HUES6 (cell line): Measurements from ENCODE around the gene PAGE1.
"Not testable (repeated sequence)": the region's sequence is repeated elsewhere in the genome, so short reads cannot be mapped to it uniquely, and the experiment has no call there.

Source experiments
- H3K27ac ChIP-seq: 2 replicates; pipeline ENCODE4 v1.7.0; 2013; ENCODE audit warnings: low read depth, mild to moderate bottlenecking, low read length, inconsistent platforms
- H3K27me3 ChIP-seq: 2 replicates; pipeline ENCODE4 v1.6.1; 2013; ENCODE audit warnings: low read length; ENCODE audit not compliant: control insufficient read depth, insufficient read depth
- H3K36me3 ChIP-seq: 2 replicates; pipeline ENCODE4 v1.6.1; 2013; ENCODE audit warnings: low read length; ENCODE audit not compliant: control insufficient read depth, insufficient read depth
- H3K4me1 ChIP-seq: 2 replicates; pipeline ENCODE4 v1.6.1; 2013; ENCODE audit warnings: low read length; ENCODE audit not compliant: control insufficient read depth, insufficient read depth
- H3K4me3 ChIP-seq: 2 replicates; pipeline ENCODE4 v1.5.1; 2013; ENCODE audit warnings: low read depth, low read length
- H3K9ac ChIP-seq: one replicate; pipeline ENCODE4 v1.6.1; 2013; ENCODE audit warnings: mild to moderate bottlenecking, low read length
- H3K9me3 ChIP-seq: 2 replicates; pipeline ENCODE4 v1.6.1; 2013; ENCODE audit warnings: low read depth, low read length; ENCODE audit not compliant: control insufficient read depth, insufficient read depth

The PAGE1 gene

DNA sequence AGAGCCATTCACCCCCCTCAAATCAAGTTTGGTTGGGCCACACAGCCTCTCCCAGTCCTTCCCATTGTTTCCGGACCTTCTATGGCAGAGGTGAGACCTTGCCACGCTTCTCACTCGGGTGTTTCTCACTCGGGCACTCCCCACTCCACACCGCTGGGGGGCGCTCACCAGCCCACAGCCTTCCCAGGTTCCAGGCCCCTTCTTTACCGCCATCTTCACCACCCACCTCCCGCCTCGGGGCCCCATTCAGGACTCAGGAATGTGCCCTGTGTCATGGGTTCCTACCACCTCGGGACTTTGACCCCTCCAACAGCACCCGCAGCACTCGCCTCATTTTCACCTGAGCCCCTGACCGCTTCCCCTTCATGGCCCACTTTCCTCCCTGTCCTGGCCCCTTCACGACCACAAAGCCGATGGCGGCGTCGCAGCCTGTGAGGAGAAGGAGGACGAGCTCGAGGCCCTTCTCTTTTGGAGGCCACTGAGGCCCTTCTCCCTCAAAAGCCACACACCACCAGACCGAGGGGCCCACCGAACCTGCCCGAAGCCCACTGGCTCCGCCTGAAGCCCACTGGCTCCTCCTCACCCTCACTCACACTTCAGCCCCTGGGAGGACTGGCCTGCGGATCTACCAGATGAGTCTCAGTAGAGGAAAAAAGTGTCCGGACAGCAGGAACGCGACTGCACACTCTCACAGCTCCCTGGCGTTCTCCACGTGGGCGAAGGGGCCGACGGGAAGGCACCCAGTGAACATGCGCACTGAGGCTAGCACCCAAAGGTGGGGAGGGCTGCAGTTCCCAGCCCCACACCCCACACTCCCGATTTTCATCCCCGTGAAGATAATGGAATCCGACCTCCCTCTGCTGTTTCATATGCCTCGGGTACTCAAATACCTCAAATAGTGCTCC is at the start of gene PAGE1:
PAGE1 (minus strand) TSS at position 709 of the 905 bp plus-strand sequence. CDS start 1,214 bp downstream, outside the sequence.
- H3K9me3 ChIP-seq, result peaks cover 16% of the 10 kb centered on the region; the same call in 1 of the 2 replicates
- no peaks in the 10 kb centered on the region for H3K4me1 ChIP-seq
- H3K36me3 ChIP-seq, result no peaks in the 10 kb centered on the region
- H3K4me3 ChIP-seq, result no peak within 1 kb of the TSS
- no peak within 1 kb of the TSS for H3K27ac ChIP-seq
- no peak within 1 kb of the TSS for H3K9ac ChIP-seq
- no peaks in the 10 kb centered on the region for H3K27me3 ChIP-seq

DNA sequence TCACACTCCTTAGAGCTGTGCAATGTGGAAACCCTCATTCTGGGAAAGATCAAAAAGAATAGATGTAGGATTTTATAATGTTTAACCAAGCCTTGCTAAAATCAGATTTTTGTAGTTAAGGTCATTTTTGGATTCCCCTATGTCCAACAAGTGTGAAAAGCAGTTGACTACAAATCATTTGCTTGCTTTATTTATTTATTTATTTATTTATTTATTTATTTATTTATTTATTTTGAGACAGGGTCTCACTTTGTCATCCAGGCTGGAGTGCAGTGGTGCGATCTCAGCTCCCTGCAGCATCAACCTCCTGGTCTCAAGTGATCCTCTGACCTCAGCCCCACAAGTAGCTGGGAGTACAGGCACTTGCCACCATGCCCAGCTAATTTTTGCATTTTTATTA is 45.7 kb upstream of the PAGE1 start:
- H3K36me3 ChIP-seq, result not testable (repeated sequence)

DNA sequence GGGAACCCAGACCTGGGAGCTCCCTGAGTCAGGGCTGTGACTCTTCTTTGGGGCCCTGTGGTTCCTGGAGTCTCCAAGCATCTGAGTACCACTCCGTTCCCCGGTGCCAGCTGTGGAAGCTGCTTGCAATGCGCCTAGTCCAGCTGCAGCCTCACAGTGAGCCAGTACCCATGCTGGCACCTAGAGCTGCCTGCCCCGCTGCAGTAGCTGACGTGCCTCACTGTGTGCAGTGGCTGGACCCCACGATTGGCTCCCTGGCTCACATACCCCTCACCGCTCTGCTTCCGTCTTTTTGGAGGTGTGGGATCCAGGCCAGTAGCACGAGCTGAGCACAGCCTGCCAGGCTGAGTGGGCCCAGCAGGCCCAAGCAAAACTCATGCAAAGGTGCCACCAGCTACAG is 32.1 kb upstream of the PAGE1 start:
- no peak overlapping the region for H3K9ac ChIP-seq
- H3K9me3 ChIP-seq, result peaks cover 21% of the 10 kb centered on the region; the same call in 1 of the 2 replicates
- H3K36me3 ChIP-seq, result no peaks in the 10 kb centered on the region
- H3K27me3 ChIP-seq, result no peaks in the 10 kb centered on the region
- H3K4me1 ChIP-seq, result no peaks in the 10 kb centered on the region
- no peak overlapping the region for H3K4me3 ChIP-seq
- H3K27ac ChIP-seq, result no peak overlapping the region

More for the DNA sequence above, 45.7 kb upstream of the PAGE1 start:
- peaks cover 20% of the 10 kb centered on the region for H3K9me3 ChIP-seq
- not testable (repeated sequence) for H3K27ac ChIP-seq, H3K4me1 ChIP-seq, H3K27me3 ChIP-seq, H3K9ac ChIP-seq, H3K4me3 ChIP-seq

DNA sequence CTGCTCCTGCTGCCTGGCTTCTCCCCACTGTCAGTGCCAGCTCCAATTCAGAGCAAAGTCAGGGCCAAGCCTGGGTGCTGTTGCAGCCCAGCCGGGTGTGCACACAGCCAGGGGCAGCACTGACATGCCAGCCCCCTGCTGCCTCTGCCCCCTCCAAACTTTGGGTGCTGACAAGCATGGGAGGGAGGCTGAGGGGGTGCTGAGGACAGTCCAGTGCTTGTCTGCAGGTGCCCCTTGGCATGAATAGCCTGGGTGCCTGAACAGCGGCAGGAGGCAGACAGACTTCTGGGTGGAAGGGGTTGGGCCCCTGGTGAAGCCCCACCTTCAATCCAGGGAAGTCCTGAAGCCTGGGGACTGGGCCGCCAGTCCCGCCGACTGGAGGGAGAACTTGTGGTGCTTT is 31.2 kb upstream of the PAGE1 start:
- Histone ChIP-seq H3K4me1 (no peaks in the 10 kb centered on the region), H3K9me3 (peaks cover 29% of the 10 kb centered on the region; the same call in 1 of the 2 replicates), H3K9ac (no peak overlapping the region), H3K4me3 (no peak overlapping the region), H3K27me3 (no peaks in the 10 kb centered on the region), H3K36me3 (no peaks in the 10 kb centered on the region), H3K27ac (no peak overlapping the region)

DNA sequence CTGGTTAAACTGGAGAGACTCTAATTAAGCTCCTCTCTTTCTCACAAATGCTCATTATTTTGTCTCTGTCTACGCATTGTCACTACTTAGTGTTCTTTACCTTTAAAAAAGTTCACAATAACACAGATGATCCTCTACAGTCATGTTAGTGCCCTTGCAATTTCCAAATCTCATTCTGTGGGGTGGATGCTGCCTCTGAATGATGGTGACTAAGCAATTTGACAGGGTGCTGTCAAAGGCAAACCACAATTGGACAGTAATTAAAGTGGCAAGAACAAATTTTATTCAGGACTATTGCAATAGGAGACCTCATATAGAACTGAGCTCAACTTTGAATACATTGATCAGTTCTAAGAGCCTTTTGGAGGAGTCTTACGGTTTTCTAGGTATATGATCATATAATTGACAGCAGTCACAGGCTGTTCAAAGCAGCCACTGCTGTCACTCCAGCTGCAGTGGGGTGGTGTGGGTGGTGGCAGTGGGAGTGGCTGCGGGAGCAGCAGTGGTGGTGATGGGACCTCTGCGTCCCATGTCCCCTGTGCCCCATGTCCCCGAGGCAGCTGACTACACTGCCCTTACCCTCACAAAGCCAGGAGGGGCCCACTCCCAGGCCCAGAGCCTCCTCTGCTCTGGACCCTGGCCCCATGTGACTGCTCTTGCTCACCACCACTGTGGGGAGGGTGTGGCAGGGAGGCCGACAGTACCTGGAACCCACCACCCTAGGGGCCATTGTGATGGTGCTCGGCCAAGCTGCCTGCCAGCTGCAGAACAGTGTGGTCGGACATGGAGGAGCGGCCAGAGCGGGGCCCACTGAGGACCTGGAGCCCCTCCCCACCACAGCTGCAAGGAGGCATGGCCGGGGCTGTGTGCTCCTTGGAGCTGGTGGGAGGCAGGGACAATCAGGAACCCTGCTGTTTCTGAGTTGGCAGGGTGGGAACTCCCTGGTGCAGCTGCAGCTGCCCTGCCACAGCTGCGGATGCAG is 30.4 kb upstream of the PAGE1 start:
- H3K4me3 ChIP-seq, result no peak overlapping the region
- no peaks in the 10 kb centered on the region for H3K27me3 ChIP-seq
- H3K36me3 ChIP-seq, result no peaks in the 10 kb centered on the region
- no peaks in the 10 kb centered on the region for H3K4me1 ChIP-seq
- peaks cover 33% of the 10 kb centered on the region for H3K9me3 ChIP-seq
- no peak overlapping the region for H3K27ac ChIP-seq
- H3K9ac ChIP-seq, result no peak overlapping the region

- Histone ChIP-seq H3K4me1 (peaks cover 5% of the 10 kb centered on the region), H3K9me3 (peaks cover 34% of the 10 kb centered on the region), H3K36me3 (no peaks in the 10 kb centered on the region), H3K27ac (no peak overlapping the region), H3K4me3 (no peak overlapping the region), H3K27me3 (no peaks in the 10 kb centered on the region), H3K9ac (no peak overlapping the region)
These were observed 29.6 kb upstream of the PAGE1 start for GRCh38 chrX:49725401-49725800.

- H3K27me3 ChIP-seq, H3K4me3 ChIP-seq, H3K9ac ChIP-seq, H3K36me3 ChIP-seq: not testable (repeated sequence)
- Histone ChIP-seq H3K4me1 (peaks cover 20% of the 10 kb centered on the region), H3K9me3 (peaks cover 30% of the 10 kb centered on the region), H3K27ac (peak overlapping the region; percentile 51; the same call in 1 of the 2 replicates)
These were observed 24.3 kb upstream of the PAGE1 start for GRCh38 chrX:49720106-49720505.

GRCh38 chrX:49712577-49712976 is 16.8 kb upstream of the PAGE1 start:
- Histone ChIP-seq H3K36me3 (no peaks in the 10 kb centered on the region), H3K4me3 (no peak overlapping the region), H3K27ac (no peak overlapping the region), H3K4me1 (peaks cover 10% of the 10 kb centered on the region; the same call in 1 of the 2 replicates), H3K9me3 (peaks cover 9% of the 10 kb centered on the region; the same call in 1 of the 2 replicates), H3K9ac (no peak overlapping the region), H3K27me3 (no peaks in the 10 kb centered on the region)

- H3K9me3 ChIP-seq, result peaks cover 7% of the 10 kb centered on the region; the same call in 1 of the 2 replicates
- peaks cover 10% of the 10 kb centered on the region; the same call in 1 of the 2 replicates for H3K4me1 ChIP-seq
- no peak overlapping the region for H3K4me3 ChIP-seq
- H3K36me3 ChIP-seq, result no peaks in the 10 kb centered on the region
- no peaks in the 10 kb centered on the region for H3K27me3 ChIP-seq
- no peak overlapping the region for H3K9ac ChIP-seq
- H3K27ac ChIP-seq, result no peak overlapping the region
These were observed 15.0 kb upstream of the PAGE1 start for GRCh38 chrX:49710744-49711319.

DNA sequence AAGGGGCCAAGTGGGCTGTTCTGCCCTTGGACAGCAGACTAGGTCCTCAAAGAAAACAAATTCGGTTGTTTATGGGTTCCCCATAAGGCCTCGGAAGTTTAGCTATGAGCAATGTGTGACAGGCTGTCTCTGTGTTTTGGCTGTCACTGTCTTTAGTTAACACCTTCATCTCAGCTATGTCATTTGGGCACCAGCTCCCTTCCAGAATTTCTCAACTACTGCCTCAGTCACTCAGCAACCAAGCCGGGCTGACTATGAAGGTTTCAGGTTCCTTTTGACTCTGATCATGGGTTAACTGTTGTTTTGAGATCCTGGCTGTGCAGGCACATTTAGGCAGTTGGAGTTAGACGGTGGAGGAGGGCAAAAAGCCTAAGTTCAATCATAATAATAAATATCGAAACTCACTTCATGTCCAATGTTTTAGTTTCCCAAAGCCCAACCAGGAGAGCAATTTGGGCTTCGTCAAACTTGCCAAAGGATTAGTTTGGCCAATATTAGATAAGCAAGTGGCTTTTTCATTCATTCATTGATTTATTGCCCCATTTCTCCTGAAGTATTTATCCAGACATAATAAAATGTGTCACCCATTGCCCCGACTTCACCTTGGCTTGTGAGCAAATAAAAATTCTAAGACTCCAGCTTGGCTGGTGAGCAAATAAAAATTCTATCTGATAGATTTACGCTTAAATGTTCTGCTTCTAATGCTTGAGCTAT is 9.1 kb upstream of the PAGE1 start:
- H3K36me3 ChIP-seq, result no peaks in the 10 kb centered on the region
- no peaks in the 10 kb centered on the region for H3K4me1 ChIP-seq
- H3K27ac ChIP-seq, result no peak overlapping the region
- H3K9me3 ChIP-seq, result peaks cover 7% of the 10 kb centered on the region; the same call in 1 of the 2 replicates
- H3K4me3 ChIP-seq, result no peak overlapping the region
- no peak overlapping the region for H3K9ac ChIP-seq
- H3K27me3 ChIP-seq, result no peaks in the 10 kb centered on the region
